GM21447 (cell line): ENCODE results near the gene BEX2.
"Not testable (repeated sequence)": the region's sequence is repeated elsewhere in the genome, so short reads cannot be mapped to it uniquely, and the experiment has no call there.

Experiments used
- ATAC-seq: cut with Tn5 transposase; IDR thresholded peaks from one replicate; pipeline ENCODE4 v1.9.1; 2021; ENCODE audit not compliant: unreplicated experiment

The BEX2 gene

GRCh38 chrX:103310555-103311398, at the start of gene BEX2:
Gene BEX2, minus strand, starts transcription at chrX:103310990. Its CDS starts 1,014 bp downstream, at chrX:103309976.
- ATAC-seq, result peak; percentile 96

GRCh38 chrX:103360092-103360491, 49.3 kb upstream of the BEX2 start:
- ATAC-seq, result no peak

DNA sequence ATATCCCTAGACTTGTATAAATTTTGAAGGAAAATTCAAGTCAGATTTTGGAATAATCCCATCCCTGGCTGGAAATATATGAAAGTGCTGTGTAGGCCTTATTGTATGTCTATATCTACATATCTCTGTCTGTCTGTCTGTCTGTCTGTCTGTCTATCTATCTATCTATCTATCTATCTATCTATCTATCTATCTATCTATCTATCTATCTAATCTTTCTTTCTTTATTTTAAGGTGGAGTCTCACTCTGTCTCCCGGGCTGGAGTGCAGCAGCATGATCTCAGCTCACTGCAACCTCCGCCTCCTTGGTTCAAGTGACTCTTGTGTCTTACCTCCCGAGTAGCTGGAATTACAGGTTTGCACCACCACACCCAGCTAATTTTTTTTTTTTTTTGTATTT, 48.8 kb upstream of the BEX2 start:
- not testable (repeated sequence) for ATAC-seq

- ATAC-seq, result no peak
Measured at GRCh38 chrX:103357871-103358270, 47.1 kb upstream of the BEX2 start.

DNA sequence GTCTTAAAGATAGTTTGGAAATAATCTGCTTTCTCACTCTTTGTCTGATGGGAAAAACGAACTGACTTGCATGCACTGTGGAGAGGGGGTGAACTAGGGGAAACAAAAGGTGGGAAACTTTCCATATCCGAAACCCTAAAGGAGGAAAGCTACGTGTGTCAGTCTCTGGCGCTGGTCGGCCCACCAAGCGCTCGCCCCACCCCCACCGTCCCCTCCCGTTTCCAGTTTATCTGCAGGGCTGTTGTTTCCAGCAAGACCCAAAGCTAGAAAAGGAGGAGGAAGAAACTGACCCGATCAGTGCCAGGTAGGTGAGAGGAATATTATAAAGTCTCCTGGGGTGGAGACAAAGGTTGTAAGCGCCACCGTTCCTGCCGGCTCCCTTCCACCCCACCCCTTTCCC, 46.1 kb upstream of the BEX2 start:
- no peak for ATAC-seq

- peak; percentile 61 for ATAC-seq
Measured at GRCh38 chrX:103356130-103356798, 45.5 kb upstream of the BEX2 start, which contains the start of gene TCEAL9. Gene TCEAL9, plus strand, starts transcription at chrX:103356506. Its CDS starts 1,179 bp downstream, at chrX:103357685.

DNA sequence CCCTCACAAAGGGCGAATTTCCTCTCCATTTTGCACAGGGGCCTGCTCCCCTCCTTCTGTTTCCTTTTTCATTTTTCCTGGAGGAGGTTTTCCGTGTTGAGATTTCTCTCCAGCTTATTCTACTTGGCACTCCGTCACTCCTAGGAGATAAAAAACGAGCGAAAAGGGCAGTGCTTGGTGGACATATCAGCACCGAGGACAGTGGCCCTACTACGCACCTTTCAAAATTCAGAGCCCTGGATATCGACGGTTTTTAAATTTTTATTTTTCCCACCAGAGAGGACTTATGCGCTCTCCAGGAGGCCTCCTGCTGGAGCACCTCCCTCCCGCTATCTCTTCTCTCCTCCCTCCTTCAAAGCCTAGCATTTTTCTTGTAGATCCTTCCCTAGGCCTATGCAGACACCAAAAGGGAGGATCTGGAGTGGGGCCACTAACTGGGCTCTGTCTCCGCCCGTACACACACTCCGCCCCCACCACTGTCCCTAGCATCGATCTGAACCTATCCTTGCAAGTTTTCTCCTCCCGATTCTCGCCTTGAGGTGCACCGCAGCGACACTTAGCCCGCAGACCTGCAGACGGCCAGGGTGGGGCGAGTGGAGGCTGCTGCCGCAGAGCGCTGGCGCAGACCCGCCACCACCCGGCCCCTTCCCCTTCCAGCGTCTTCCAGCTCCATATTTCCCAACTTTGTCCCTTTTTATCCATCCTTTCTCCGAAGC, 37.0 kb upstream of the BEX2 start:
- ATAC-seq, result no peak

DNA sequence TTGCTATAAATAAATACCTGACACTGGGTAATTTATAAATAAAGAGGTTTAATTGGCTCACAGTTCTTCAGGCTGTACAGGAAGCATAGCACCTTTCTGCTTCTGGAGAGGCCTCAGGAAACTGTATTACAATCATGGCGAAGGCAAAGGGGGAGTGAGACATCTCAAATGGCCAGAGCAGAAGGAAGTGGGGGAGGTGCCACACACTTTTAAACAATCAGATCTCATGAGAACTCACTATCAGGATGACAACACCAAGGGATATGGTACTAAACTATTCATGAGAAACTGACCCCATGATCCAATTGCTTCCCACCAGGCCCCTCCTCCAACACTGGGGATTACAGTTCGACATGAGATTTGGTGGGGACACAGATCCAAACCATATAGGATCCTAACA, 33.8 kb upstream of the BEX2 start:
- no peak for ATAC-seq

DNA sequence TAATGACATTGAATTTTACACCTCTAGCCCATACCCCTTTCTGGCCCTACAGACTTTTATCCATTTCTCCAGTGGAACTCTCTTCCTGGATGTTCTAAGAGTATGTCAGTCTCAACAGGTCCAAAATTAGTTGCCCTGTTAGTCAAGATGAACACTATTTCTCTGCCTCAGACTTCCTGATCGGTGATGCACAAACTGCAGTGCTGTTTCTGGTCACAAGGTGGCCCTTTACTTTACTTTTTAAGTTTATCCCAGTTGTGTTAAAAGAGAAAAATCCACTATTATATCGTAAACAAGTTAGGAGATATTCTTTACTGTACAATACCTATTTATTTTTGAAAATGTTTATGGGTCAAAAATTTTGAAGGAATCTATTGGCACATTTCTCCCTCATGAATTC, 32.3 kb upstream of the BEX2 start:
- ATAC-seq, result peak; percentile 76

- ATAC-seq, result no peak
Measured at GRCh38 chrX:103338663-103339062, 27.9 kb upstream of the BEX2 start.

DNA sequence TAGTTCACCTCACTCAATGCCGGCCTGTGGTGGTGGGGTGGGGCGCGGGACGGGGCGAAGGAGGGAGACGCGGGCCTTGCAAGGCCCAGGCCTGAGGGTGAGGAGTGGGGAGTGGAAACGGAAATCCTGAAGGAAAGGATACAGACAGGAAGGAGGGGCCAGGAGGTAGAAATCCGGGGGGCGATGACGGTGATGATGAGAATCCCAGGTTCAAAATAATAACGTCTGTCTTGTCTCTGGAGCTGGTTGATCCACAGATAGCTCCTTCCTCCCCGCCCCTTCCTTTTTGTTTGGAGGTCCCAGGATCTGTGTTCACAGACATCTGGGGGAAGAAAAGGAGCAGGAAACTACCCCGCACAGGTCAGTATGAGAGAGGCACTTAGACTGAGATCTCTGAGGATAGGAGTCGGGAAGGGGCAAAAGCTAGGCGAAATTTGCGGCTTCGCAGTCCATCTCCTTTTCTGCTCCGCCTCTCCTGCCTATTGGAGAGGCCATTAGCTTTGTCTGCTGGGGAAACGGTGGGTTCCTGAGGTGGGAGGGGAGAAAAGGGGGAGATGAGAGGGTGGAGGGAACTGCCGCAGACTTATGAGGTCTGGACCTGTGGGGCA, 20.0 kb upstream of the BEX2 start:
- no peak for ATAC-seq

DNA sequence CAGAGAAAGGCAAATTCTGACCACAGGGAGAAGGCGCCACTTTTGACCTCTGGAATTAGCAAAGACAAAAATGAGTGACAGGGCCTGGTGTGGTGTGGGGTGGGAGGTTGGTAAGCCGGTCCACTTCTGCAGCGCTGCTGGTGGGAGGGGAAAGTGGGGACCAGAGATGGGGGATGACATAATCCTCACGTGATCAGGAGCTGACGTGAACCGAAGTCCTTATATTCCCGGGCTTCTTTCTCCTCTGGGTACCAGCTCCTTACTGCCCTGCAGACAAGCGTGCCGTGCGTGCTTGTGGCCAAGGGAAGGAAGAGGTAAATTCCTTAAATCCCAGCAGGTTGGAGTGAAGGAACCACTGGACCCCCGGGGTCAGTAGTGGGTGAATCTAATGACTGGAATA, 19.2 kb upstream of the BEX2 start, which contains the start of gene TCEAL7:
TSS of gene TCEAL7 (plus strand) at position 249 of the 400 bp plus-strand sequence. CDS start 1,165 bp downstream, outside the sequence.
- no peak for ATAC-seq

GRCh38 chrX:103311399-103311780, 600 bp upstream of the BEX2 start:
- ATAC-seq, result no peak

DNA sequence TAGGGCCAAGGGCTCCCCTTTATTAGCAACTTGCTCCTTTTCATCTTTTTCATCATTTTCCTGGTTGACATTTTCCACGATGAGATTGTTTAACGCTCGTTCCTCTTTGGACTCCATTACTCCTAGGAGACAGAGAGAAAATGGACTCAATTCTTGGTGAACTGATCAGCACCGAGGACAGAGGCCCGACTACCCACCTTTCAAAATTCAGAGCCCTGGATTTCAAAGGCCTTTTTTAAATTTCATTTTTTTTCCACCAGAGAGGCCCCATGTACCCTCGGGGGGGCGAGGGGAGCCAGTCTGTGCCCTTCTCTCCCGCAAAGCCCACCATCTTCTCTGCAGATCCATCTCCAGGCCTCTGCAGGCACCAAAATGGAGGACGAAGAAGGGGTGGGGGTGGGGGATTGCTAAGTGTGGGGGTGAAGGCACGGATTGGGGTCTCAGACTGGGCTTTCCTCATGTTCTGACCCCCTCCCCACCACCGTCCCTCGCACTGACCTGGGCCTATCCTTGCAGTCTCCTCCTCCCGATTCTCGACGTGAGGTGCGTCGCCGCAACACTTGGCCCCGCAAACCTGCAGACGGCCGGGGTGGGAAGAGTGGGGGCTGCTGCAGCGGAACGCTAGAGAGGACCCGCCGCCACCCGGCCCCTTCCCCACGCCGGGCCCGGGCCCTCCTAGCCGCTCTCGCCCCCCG, 783 bp downstream of the BEX2 start:
- no peak for ATAC-seq

GRCh38 chrX:103305666-103306065, 5.1 kb downstream of the BEX2 start:
- not testable (repeated sequence) for ATAC-seq

- ATAC-seq, result no peak
Measured at GRCh38 chrX:103304705-103305104, 6.1 kb downstream of the BEX2 start.

DNA sequence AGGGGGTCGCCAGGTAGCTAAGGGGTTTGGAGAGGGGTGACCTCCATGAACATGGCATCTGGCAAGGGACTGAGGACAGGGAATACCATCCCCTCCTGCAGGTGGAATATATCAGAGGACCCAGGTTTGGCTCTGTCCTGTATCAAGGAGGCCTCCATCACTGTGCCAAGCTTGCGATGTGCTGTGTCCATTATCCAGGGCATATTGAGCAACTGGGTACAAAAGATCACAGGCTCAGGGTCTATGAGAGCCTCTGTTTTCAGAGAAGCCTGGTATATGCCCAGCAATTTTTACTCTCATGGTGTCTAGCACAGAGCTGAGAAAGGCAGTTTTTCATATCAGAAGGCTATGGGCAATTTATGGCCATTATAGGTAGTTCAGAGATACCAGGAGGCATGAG, 17.7 kb downstream of the BEX2 start:
- ATAC-seq, result no peak

DNA sequence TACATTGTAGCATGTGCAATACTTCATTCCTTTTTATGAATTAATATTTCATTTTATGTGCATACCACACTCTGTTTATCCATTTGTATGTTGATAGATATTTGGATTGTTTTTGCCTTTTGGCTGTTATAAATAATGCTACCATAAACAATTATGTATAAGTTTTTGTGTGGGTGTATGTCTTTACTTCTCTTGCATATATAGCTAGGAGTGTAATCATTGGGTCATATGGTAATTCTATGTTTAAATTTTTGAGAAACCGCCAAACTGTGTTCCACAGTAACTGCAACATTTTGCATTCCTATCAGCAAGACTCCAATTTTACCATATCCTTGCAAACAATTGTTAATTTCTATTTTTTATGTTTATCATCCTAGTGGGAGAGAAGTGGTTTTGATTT, 31.2 kb downstream of the BEX2 start:
- no peak for ATAC-seq

GRCh38 chrX:103276581-103277002, 34.2 kb downstream of the BEX2 start, which contains the start of gene TCEAL5:
Gene TCEAL5, minus strand, starts transcription at chrX:103276750. Its CDS starts 2,187 bp downstream, at chrX:103274563.
- no peak for ATAC-seq

GRCh38 chrX:103275947-103276567, 34.7 kb downstream of the BEX2 start:
- ATAC-seq, result no peak
